Astrocyte of the spinal cord (primary cell): Measurements from ENCODE around the gene RTN4.

Source experiments
- DNase-seq: peaks from one replicate; pipeline ENCODE4 v3.0.0; 2011; ENCODE audit warnings: low read depth, low spot score
- H3K4me3 ChIP-seq: 2 replicates; pipeline ENCODE4 v1.5.1; 2011; ENCODE audit warnings: low read depth, mild to moderate bottlenecking, low read length, moderate library complexity
- in situ Hi-C: cut with HindIII; loops from 2 replicates; pipeline ENCODE4 v1.10.0; 2017; ENCODE audit warnings: low sequenced_read_pairs
- TF ChIP-seq, protein P1 (sequence below): IDR thresholded peaks from 2 replicates; pipeline ENCODE4 v1.5.1; 2012; ENCODE audit warnings: low read depth, mild to moderate bottlenecking, low read length, inconsistent platforms

Gene RTN4

DNA sequence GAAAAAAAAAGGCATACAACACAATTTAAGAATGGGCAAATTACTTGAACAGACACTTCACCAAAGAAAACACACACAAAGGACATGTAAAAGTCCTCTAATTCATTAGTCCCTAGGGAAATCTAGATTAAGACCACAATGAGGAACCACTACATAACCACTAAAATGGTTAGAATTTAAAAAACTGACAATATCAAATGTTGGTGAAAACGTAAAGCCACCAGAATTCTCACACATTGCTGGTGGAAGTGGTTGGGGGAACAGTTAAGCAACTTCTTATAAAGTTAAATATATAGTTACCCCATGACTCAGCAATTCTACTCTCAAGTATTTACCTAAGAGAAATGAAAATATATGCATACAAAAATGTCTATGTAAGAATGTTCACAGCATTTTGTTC is 11.8 kb downstream of the RTN4 start:
- in situ Hi-C loops, result no loop called here
- no peak for DNase-seq
- H3K4me3 ChIP-seq, result no peak overlapping the region
- TF ChIP-seq, protein P1, sequence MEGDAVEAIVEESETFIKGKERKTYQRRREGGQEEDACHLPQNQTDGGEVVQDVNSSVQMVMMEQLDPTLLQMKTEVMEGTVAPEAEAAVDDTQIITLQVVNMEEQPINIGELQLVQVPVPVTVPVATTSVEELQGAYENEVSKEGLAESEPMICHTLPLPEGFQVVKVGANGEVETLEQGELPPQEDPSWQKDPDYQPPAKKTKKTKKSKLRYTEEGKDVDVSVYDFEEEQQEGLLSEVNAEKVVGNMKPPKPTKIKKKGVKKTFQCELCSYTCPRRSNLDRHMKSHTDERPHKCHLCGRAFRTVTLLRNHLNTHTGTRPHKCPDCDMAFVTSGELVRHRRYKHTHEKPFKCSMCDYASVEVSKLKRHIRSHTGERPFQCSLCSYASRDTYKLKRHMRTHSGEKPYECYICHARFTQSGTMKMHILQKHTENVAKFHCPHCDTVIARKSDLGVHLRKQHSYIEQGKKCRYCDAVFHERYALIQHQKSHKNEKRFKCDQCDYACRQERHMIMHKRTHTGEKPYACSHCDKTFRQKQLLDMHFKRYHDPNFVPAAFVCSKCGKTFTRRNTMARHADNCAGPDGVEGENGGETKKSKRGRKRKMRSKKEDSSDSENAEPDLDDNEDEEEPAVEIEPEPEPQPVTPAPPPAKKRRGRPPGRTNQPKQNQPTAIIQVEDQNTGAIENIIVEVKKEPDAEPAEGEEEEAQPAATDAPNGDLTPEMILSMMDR, result no peak

DNA sequence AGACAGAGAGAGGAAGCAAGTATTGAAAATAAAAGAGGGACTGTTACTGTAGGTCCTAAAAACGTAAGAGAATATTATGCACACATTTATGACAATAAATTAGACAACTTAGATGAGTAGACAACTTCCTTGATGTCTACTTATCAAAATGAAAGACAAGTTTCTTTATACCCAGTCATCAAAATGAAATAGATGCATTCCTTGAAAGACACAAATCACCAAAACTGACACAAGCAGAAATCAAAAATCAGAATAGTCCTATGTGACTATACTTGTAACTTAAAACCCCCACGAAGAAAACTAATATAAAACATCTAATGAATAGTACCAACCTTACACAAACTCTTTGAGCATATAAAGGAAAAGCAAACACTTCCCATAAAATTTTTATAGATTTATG is 14.5 kb downstream of the RTN4 start:
- in situ Hi-C loops, result no loop called here
- TF ChIP-seq, protein P1, result no peak

DNA sequence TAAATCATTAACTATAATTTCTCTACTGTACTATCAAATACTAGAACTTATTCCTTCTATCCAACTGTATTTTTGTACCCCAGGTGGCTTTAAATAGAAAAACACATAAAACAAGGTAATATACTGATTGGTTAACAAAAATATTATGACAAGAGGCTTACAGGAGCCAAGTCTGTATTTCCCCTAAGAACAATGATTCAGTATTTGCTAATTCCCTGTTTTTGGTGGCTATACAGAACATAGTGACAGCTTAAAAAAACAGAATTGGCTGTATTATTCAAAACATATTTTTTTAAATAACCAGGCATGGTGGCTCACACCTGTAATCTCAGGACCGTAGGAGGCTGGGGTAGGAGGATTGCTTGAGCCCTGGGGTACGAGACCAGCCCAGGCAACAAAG is 16.3 kb downstream of the RTN4 start:
- H3K4me3 ChIP-seq, result no peak overlapping the region
- DNase-seq, result no peak
- TF ChIP-seq, protein P1, result no peak
- in situ Hi-C loops, result no loop called here

More for the DNA sequence above, 14.5 kb downstream of the RTN4 start:
- DNase-seq, result no peak
- no peak overlapping the region for H3K4me3 ChIP-seq

DNA sequence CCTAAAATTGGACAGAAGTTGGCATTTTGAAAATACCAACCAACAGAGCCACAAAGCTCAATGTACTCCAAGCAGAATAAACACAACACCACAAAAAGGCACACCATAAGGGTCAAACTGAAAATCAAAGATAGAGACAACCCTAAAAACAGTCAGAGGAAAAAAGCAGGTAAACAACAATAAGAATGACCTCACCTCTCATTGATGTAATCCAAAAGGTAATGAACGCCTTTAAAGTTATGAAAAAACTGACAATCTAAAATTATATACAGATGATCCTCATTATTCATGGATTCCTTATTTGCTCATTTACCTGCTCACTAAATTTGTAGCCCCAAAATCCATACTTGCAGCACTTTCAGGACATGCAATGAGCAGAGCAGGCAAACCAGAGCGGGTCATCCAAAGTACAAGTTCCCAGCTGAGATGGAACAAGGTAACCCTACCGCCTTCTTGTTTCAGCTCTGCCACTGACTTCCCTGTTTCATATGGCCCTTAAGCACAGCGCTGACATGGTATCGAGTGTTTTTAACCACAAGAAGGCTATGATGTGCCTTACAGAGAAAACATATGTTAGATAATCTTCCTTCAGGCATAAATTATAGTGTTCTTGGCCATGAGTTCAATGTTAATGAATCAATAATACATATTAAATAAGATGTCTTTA is 17.0 kb downstream of the RTN4 start:
- in situ Hi-C loops, result no loop called here
- TF ChIP-seq, protein P1, result no peak
- H3K4me3 ChIP-seq, result no peak overlapping the region
- no peak for DNase-seq

DNA sequence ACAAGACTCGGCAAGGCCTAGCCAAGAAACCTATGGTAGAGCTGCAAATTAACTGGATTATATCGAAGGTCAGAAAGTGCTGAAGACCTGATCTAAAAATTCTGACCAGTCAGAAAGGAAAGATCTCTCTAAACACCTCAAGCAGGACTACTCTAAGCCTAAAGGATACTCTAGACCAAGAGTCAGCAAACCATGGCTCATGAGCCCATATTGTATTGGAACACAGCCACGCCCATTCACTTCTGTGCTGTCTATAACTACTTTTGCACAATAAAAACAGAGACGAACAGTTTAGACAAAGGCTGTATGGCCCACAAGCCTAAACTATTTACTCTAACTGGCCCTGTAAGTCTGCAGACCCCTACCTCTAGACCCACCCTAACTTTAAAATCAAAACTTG is 18.7 kb downstream of the RTN4 start:
- in situ Hi-C loops, result no loop called here
- DNase-seq, result no peak
- no peak overlapping the region for H3K4me3 ChIP-seq
- TF ChIP-seq, protein P1, result no peak

DNA sequence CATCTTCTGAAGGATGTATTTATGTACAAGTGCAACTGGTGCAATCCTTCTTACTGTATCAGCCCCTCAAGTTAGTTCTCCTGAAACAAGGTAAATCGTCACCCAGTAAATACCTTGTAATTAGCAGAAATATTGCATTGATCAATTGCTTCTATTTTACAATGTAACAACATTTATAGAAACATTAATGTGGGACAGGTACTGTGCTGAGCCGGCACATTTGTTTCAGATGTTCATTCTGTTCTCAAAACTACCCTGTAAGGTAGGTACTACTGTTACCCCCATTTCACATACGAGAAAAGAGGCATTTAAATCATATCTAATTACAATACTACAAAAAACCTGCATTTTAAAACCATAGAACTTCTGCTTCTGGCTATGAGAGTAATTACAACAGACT is 19.5 kb downstream of the RTN4 start:
- no peak for DNase-seq
- TF ChIP-seq, protein P1, result no peak
- no peak overlapping the region for H3K4me3 ChIP-seq
- in situ Hi-C loops, result no loop called here
